KMS-11 (cell line): ENCODE measurements around the gene MADD.

Source experiments
- H2AFZ ChIP-seq: fragments of 200-600 bp; sonication (generic); 2 replicates; pipeline ENCODE4 v1.6.1; 2016; ENCODE audit warnings: antibody characterized with exemption, mixed run types, low read depth
- H3K27ac ChIP-seq: fragments of 200-600 bp; sonication (generic); 2 replicates; pipeline ENCODE4 v1.6.1; 2016; ENCODE audit warnings: mild to moderate bottlenecking, mixed run types
- H3K27me3 ChIP-seq: fragments of 200-600 bp; sonication (generic); 2 replicates; pipeline ENCODE4 v1.6.1; 2017; ENCODE audit warnings: mild to moderate bottlenecking, low read depth, mixed run types, moderate library complexity; ENCODE audit not compliant: insufficient read depth
- H3K36me3 ChIP-seq: fragments of 200-600 bp; sonication (generic); 2 replicates; pipeline ENCODE4 v1.6.1; 2017; ENCODE audit warnings: mild to moderate bottlenecking, mixed run types; ENCODE audit not compliant: insufficient read depth
- H3K4me1 ChIP-seq: fragments of 200-600 bp; sonication (generic); 2 replicates; pipeline ENCODE4 v1.6.1; 2016; ENCODE audit warnings: mild to moderate bottlenecking, low read depth, mixed run types; ENCODE audit not compliant: poor library complexity, severe bottlenecking
- H3K4me2 ChIP-seq: fragments of 200-600 bp; sonication (generic); 2 replicates; pipeline ENCODE4 v1.7.0; 2016; ENCODE audit warnings: mild to moderate bottlenecking, mixed run types
- H3K4me3 ChIP-seq: fragments of 200-600 bp; sonication (generic); IDR thresholded peaks from 2 replicates; pipeline ENCODE4 v1.6.1; 2017; ENCODE audit warnings: low read depth, low read length, mixed read lengths; ENCODE audit not compliant: insufficient read depth
- H3K79me2 ChIP-seq: fragments of 200-600 bp; sonication (generic); 2 replicates; pipeline ENCODE4 v1.6.1; 2016; ENCODE audit warnings: low read depth, mixed run types; ENCODE audit not compliant: insufficient read depth
- H3K9ac ChIP-seq: fragments of 200-600 bp; sonication (generic); 2 replicates; pipeline ENCODE4 v1.6.1; 2016; ENCODE audit warnings: mild to moderate bottlenecking, mixed run types
- H4K20me1 ChIP-seq: fragments of 200-600 bp; sonication (generic); 2 replicates; pipeline ENCODE4 v1.6.1; 2016; ENCODE audit warnings: mild to moderate bottlenecking, mixed run types; ENCODE audit not compliant: insufficient read depth
- TF ChIP-seq, protein P1 (sequence below): fragments of 200-600 bp; sonication (generic); conservative IDR thresholded peaks from 2 replicates; pipeline ENCODE4 v1.6.1; 2017; ENCODE audit warnings: low read depth, mild to moderate bottlenecking, antibody characterized with exemption, low read length, moderate library complexity, mixed read lengths

MADD gene

DNA sequence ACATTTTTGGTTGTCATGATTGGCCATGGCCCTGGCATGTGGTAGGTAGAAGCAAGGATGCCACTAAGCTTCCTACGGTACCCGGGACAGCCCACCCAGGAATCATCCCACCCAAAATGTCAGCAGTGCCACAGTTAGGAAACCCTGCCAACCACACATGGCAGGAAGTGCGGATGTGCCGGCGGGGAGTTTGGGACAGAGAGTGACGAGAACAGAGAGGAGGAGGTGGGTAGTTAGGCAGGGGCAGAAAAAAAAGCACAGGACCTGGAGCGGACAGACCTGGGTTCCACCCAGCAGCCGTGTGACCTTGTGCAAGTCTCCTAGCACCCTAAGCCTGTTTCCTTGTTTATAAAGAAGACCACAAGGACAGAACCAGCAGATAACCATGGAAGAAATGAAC, 105.1 kb downstream of the MADD start:
- Histone ChIP-seq H4K20me1 (no peaks in the 10 kb centered on the region), H2AFZ (no peak overlapping the region), H3K36me3 (no peaks in the 10 kb centered on the region), H3K4me1 (peaks cover 4% of the 10 kb centered on the region), H3K27ac (no peak overlapping the region), H3K79me2 (no peaks in the 10 kb centered on the region), H3K9ac (no peak overlapping the region), H3K4me2 (no peak overlapping the region), H3K27me3 (no peaks in the 10 kb centered on the region), H3K4me3 (no peak overlapping the region)
- TF ChIP-seq, protein P1, sequence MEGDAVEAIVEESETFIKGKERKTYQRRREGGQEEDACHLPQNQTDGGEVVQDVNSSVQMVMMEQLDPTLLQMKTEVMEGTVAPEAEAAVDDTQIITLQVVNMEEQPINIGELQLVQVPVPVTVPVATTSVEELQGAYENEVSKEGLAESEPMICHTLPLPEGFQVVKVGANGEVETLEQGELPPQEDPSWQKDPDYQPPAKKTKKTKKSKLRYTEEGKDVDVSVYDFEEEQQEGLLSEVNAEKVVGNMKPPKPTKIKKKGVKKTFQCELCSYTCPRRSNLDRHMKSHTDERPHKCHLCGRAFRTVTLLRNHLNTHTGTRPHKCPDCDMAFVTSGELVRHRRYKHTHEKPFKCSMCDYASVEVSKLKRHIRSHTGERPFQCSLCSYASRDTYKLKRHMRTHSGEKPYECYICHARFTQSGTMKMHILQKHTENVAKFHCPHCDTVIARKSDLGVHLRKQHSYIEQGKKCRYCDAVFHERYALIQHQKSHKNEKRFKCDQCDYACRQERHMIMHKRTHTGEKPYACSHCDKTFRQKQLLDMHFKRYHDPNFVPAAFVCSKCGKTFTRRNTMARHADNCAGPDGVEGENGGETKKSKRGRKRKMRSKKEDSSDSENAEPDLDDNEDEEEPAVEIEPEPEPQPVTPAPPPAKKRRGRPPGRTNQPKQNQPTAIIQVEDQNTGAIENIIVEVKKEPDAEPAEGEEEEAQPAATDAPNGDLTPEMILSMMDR = no peak

DNA sequence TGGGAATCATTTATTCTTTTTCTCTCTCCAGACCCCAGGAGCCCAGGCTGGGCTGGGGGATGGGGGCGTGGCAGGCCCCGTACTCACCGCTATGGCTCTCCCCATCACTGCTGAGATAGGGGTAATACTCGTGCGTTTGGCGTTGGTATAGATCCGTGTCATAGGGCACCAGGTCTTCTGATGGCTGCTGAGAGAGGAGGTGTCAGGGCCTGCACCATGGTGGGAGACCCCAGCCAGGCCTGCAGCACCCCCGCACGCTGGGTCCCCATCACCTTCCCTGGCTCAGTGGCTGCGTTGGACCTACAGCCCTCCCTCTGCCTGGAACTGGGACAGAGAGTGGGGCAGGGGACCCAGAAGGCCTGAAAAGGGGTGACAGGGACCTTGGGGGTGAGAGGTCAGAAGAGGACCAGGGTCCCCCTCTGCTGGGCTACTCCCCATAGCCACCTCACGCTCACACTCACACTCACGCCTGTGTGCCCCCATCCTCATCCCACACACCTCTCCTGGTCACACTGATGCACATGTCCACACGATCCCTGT, 105.7 kb downstream of the MADD start:
- Histone ChIP-seq H3K27ac (no peak overlapping the region), H3K27me3 (no peaks in the 10 kb centered on the region), H3K4me1 (peaks cover 4% of the 10 kb centered on the region), H2AFZ (no peak overlapping the region), H3K79me2 (no peaks in the 10 kb centered on the region), H3K4me3 (no peak overlapping the region), H4K20me1 (no peaks in the 10 kb centered on the region), H3K9ac (no peak overlapping the region), H3K4me2 (no peak overlapping the region), H3K36me3 (no peaks in the 10 kb centered on the region)
- TF ChIP-seq, protein P1 = no peak

DNA sequence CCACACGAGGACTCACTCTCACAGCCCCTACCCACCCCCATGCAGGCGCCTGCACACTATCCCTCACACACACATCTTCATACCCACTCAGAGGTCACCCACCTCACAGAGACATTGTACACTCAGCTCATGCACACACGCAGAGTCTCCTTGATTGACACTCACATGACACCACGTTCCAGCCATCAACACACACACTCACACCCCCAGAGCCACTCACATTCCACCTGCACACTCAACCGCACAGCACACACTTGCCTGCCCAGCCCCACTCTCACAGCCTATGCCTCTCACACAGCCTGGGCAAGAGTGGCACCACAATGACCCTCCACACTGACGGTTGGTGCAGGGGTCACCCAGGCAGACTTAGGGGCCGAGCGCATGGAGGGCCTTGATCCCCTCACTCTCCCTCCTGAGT, 106.2 kb downstream of the MADD start:
- Histone ChIP-seq H3K9ac (no peak overlapping the region), H3K4me1 (peaks cover 4% of the 10 kb centered on the region), H3K36me3 (no peaks in the 10 kb centered on the region), H3K4me2 (no peak overlapping the region), H3K79me2 (no peaks in the 10 kb centered on the region), H3K27ac (no peak overlapping the region), H2AFZ (no peak overlapping the region), H4K20me1 (no peaks in the 10 kb centered on the region), H3K4me3 (no peak overlapping the region), H3K27me3 (no peaks in the 10 kb centered on the region)
- TF ChIP-seq, protein P1 = no peak

DNA sequence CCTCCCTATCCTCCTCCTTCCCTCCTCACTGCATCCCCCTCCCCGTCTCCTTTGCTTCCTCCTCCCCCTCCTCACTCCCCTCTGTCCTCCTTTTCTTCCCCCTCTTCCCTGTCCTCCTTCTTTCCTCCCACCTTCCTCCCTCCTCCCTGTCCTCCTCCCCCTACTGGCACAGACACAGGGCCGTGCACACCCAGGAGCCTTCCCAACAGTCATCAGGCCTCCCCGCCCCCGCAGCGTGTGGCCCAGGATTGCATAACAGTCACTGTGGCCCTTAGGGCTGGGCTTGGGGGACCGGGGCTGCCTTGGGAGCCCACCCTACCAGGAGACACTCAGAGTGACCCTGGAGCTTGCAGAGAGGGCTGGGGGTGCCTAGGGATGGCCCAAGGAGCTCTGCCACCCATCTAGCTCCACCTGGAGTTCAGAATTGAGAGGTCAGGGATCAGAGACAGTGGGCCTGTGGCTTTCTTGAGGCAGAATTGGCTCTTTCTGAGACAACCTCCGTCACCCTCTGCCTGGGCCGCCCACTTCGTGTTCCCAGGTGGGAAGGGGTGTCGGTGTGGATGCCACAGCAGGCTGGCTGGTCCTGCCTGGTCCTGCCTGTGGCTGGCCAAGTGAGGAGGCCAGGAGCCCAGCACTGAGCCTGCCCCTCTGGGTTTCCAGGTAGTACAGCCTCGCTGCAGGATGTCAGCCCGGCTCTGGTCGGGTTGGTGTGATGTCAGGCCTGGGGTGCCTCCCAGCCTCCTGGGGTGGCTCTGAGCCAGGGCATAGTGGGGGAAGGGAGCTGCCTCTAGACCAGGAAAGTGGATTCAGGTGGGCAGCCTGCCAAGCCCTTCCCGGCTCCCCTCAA, 106.8 kb downstream of the MADD start:
- Histone ChIP-seq H3K9ac (no peak overlapping the region), H3K4me3 (no peak overlapping the region), H3K27me3 (no peaks in the 10 kb centered on the region), H4K20me1 (no peaks in the 10 kb centered on the region), H3K36me3 (no peaks in the 10 kb centered on the region), H3K4me2 (no peak overlapping the region), H3K4me1 (peaks cover 4% of the 10 kb centered on the region), H3K27ac (no peak overlapping the region), H3K79me2 (no peaks in the 10 kb centered on the region), H2AFZ (no peak overlapping the region)
- TF ChIP-seq, protein P1 = no peak
